Esophagus squamous epithelium (tissue), 4 donors: ENCODE measurements around the gene COQ8A.

Experiments used
- CTCF ChIP-seq, 6 experiments: fragments of 450-650 bp in 4 of 6; fragments of 200-600 bp in 2 of 6; sonication (generic) in 2 of 6; IDR thresholded peaks; one replicate each; pipeline ENCODE4 v1.5.1; 2016 to 2019; ENCODE audit warnings: antibody characterized with exemption in 6 of 6, mild to moderate bottlenecking in 4 of 6, moderate library complexity in 4 of 6
- POLR2A ChIP-seq, 4 donors: fragments of 450-650 bp; IDR thresholded peaks; one replicate each; pipeline ENCODE4 v1.6.1; 2017; ENCODE audit warnings: antibody characterized with exemption in 4 of 4, mild to moderate bottlenecking in 4 of 4, moderate library complexity in 3 of 4

GRCh38 chr1:227010645-227011044 is 70.6 kb downstream of the COQ8A start:
- TF ChIP-seq CTCF (IDR thresholded peaks at IDR 0.05) (no peak), POLR2A (IDR thresholded peaks at IDR 0.05) (no peak)
